Pons (tissue), 1 donor: ENCODE results near the gene ITIH5.

Experiments
- DNase-seq: peaks from one replicate; pipeline ENCODE4 v3.0.0-alpha.2; 2016; ENCODE audit warnings: low spot score

ITIH5 gene

GRCh38 chr10:7547206-7547605, 119.6 kb downstream of the ITIH5 start:
- DNase-seq, result no peak

GRCh38 chr10:7546385-7546967, 120.3 kb downstream of the ITIH5 start:
- DNase-seq, result no peak

- DNase-seq, result no peak
Observed at GRCh38 chr10:7545792-7546191, 121.0 kb downstream of the ITIH5 start.

GRCh38 chr10:7545261-7545660, 121.5 kb downstream of the ITIH5 start:
- no peak for DNase-seq

GRCh38 chr10:7544203-7544602, 122.6 kb downstream of the ITIH5 start:
- DNase-seq, result peak; percentile 69

- no peak for DNase-seq
Observed at GRCh38 chr10:7542189-7542914, 124.4 kb downstream of the ITIH5 start.

GRCh38 chr10:7541137-7542087, 125.4 kb downstream of the ITIH5 start:
- DNase-seq, result no peak

- DNase-seq, result no peak
Observed at GRCh38 chr10:7538970-7539654, 127.7 kb downstream of the ITIH5 start.

- no peak for DNase-seq
Observed at GRCh38 chr10:7537126-7537525, 129.6 kb downstream of the ITIH5 start.

GRCh38 chr10:7534480-7534852, 132.3 kb downstream of the ITIH5 start:
- no peak for DNase-seq

- no peak for DNase-seq
Observed at GRCh38 chr10:7533657-7534479, 132.9 kb downstream of the ITIH5 start.

GRCh38 chr10:7532723-7533498, 133.9 kb downstream of the ITIH5 start:
- DNase-seq, result no peak

- DNase-seq, result peak; percentile 52
Observed at GRCh38 chr10:7529638-7530037, 137.1 kb downstream of the ITIH5 start.

GRCh38 chr10:7527468-7527867, 139.3 kb downstream of the ITIH5 start:
- no peak for DNase-seq

- DNase-seq, result no peak
Observed at GRCh38 chr10:7526017-7526400, 140.8 kb downstream of the ITIH5 start.

- DNase-seq, result peak; percentile 90
Observed at GRCh38 chr10:7525314-7526016, 141.3 kb downstream of the ITIH5 start.

- no peak for DNase-seq
Observed at GRCh38 chr10:7523656-7524055, 143.1 kb downstream of the ITIH5 start.

GRCh38 chr10:7520507-7521485, 146.0 kb downstream of the ITIH5 start:
- no peak for DNase-seq

- DNase-seq, result no peak
Observed at GRCh38 chr10:7519351-7519750, 147.4 kb downstream of the ITIH5 start.
